Renal cortex interstitium (tissue), 11 donors: Measurements from ENCODE around the gene SPSB3. TPM values are rescaled to one million over a fixed set of nuclear protein-coding genes. Genes with fewer than 3 reads are reported as not detected.
"Not testable (repeated sequence)": the region's sequence is repeated elsewhere in the genome, so short reads cannot be mapped to it uniquely, and the experiment has no call there.

Experiments
- DNase-seq, 11 donors: peaks; one replicate each; pipeline ENCODE4 v3.0.0-alpha.2; 2013; ENCODE audit warnings: low read depth in 9 of 11, low spot score in 4 of 11; ENCODE audit errors: extremely low read depth in 1 of 11
- polyA plus RNA-seq, 3 donors: library from polyadenylated mRNA; unstranded; fragments of 120-200 nt; gene quantifications; one replicate each; pipeline ENCODE4 v1.2.1, GENCODE V29; 2013; ENCODE audit not compliant: insufficient read length in 3 of 3

SPSB3 gene
- polyA plus RNA-seq, 3 donors = 28.2 to 49.1 (median 46.0) TPM

DNA sequence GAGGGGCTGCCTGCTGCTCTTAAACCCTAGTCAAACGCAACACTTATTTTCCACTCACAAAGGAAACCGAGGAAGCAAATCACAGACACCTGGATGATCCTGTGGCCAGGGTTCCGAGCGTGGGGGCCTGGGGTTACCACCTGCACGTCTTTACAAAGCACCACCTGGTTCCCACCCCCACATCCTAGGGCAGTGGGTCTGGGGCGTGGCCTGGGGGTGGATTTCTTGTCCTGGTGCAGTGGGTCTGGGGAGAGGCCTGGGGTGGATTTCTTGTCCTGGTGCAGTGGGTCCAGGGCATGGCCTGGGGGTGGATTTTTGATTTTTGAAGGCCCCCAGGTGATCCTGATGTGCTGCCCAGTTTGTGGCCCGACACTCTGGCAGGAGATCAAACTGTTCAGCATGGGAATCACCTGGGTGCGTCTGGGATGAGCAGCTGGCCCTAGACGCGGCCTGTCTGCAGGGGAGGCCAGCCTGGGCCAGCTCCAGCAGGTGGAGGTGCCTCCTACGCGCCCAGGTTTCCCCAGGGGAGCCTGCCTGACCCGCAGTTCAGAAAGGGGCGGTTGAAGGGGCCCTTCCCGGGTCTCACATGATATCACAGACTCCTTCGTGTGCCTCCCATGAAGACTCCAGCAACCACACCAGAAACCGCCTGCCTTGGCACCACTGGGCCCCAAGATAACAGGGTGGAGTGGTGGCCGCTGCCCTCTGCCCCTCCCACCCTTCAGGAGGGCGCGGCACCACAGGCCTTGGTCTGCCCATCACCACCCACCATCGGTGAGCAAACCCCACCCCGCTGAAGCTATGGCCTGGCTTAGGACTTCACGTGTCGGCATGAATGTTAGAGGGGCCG, 38.0 kb upstream of the SPSB3 start:
- DNase-seq = no peak

DNA sequence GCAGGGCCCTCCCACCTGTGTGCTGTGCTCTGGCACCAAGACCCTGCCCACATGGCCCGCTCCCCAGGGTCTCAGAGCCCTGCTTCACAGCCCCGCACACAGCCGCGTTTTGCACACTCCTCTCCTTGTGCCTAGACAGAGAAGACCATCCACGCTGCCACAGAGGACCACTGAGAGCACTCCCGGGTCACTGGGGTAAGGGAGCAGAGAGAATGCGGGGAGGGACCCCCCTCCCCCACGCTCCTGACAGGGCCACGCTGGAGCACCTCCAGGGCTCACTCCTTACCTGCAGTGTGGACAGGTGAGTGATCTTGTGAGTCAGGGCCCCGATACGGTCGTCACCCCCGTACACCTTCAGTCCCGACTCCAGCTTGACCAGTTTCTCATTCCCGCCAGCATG, 37.2 kb upstream of the SPSB3 start:
- no peak for DNase-seq

DNA sequence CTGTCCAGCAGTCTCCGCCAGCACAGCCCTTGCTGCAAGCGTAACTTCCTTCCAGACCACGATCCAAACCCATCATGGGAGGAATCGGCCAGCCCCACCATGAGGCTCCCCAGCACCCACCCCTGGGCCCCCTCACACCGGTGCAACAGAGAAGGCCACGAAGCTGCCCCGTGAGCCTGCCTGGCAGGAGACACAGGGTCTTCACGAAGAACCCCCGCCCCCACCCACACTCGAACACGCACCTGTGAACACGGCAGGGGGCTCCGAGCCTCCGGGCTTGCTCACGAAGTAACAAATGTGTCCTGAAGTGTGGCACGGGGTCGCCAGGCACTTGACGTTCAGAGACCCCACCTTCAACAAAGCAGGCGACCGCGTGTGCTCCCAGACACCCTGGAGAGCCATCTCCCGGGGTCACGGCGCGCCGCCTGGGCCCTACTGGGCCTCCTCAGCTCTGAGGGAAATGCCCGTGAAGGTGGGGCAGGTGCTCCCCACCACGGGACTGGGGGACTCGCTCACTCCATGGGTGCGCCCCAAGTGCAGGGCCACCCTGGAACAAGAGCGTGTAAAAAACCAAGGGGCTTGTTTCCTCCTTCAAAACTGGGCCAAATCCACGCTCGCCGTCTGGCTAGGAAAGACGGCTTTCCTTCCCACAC, 36.6 kb upstream of the SPSB3 start:
- DNase-seq = no peak

DNA sequence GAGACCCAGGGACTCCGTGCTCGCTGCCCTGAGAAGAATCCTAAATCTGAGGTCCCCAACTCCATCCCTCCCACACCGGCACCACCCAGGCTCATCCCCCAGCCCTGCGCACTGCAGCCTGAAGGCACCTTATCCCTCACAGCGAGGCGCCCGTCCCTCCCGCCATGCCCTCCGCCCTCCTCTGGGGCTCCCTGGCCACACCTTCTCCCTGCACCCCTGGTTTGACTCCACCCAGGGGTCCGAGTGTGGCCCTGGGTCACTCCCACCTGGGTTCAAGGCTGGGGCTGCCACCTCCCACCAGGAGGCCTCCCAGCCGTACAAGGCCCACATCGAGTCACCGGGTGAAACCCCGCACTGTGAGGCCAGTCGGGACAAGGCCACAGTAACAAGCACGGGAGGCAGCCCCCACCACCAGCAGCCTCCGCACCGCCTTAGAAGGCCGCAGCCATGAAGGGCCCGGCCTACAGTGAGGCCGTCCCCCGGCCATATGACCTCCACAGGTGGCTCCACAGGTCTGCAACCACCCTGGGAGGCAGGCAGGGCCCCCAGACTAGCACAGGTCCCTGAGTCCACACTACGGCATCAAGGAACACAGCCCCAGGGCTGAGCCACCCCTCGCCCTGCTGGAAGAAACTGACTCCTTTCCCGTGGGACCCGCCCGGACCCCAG, 36.0 kb upstream of the SPSB3 start:
- no peak for DNase-seq

DNA sequence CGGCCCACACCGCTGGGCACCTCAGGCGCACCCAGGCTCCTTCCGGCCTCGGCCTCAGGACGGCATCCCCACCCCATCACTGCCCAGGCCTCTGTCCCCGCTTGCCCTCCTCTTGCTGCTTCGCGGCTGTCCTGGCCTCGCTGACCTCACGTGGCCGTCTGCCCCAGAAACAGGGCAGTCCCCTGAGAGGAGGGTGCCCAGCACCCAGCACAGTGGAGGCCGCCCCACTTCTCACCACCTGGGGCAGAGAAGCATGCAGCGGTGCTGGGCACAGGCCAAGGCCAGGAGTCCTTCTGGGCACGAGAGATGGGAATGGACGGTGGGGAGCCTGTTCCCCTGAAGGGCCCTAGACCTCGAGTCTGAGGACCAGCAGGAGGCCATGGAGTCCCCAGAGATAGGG, 35.3 kb upstream of the SPSB3 start:
- no peak for DNase-seq

DNA sequence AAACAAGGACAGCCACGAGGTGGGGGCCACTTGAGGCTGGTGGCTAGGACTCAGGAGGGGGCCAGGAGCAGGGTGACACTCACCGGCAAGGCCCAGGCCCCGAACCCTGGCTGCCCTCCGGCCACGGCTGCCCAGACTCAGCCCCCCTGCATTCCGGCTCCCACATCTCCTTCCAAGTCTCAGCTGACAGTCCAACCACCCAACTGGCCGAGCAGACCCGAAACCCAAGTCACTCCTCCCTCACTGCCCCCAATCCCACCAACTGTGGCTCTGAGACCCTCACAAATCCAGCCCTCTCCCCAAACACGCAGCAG, 34.9 kb upstream of the SPSB3 start:
- no peak for DNase-seq

DNA sequence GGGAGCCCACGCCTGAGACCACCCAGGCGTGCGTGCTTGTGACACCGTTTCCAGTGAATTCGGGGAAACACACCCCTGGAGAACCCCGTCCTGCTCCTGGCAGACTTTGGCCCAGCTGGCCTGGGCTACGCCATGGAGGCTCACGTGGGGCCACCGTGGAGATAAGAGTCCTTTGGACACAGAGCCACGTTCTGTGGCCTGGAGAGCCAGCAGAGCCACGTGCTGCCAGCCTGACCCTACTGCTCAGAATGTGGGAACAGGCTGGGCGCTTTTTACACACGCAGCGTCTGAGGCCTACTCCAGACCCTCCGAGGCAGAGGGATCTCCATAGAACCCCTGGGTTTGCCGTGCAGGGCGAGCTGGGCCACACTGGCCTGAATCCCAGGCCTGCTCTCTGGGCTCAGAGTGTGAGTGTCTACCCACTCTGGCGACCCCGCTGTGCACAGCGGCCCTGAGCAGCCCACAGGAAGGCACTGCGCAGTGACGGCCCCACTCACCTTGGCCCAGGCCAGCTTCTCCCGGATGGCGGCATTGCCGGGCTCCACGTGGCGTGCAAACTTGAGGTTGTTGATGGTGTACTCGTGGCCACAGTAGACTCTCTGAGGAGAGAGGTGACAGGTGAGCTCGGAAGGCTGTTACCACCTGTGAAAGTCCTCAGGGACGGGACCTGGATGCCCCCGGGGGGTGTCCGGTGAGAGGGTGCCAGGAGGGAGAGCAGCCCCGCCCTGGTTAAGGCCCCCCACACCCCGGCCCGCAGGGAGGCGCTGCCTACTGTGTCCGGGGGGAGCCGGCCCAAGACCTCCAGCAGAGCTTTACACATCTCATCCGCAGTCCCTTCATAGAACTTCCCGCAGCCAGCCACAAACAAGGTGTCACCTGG, 34.3 kb upstream of the SPSB3 start:
- no peak for DNase-seq

DNA sequence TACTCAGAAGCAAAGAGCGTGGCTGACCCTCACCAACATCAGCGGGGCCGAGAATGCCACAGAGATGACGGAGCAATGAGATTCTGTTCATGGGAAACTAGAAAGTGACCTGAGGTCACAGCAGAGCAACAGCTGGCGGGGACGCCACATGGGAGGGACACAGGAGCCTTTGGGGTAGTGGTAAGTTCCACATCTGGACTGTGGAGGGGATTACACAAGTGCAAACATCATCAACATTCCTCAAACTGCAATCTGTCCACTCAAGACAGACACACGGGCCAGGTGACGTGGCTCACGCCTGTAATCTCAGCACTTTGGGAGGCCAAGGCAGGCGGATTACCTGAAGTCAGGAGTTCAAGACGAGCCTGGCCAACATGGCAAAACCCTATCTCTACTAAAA, 33.1 kb upstream of the SPSB3 start:
- DNase-seq = no peak

DNA sequence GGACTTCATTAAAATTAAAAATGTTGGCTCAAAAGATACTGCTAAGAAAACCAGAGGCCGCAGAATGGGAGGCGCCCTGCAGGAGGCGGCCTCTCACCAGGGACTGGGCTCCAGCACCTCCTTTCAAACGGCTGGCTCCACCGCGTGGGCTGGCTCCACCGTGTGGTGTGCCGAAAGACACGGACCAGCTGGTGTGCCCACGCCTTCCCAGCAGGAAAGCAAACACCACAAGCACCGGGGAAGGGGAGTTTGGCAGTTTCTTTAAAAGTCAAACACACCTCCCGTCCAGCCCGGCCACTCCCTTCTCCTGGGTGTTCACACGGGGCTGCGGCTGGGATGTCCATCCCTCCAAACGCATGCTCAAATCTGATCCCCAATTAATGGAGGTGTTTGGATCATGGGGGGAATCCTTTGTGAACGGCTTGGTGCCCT, 30.4 kb upstream of the SPSB3 start:
- peak in 5 of 11 donors; percentile 50 to 66 (median 54) for DNase-seq

DNA sequence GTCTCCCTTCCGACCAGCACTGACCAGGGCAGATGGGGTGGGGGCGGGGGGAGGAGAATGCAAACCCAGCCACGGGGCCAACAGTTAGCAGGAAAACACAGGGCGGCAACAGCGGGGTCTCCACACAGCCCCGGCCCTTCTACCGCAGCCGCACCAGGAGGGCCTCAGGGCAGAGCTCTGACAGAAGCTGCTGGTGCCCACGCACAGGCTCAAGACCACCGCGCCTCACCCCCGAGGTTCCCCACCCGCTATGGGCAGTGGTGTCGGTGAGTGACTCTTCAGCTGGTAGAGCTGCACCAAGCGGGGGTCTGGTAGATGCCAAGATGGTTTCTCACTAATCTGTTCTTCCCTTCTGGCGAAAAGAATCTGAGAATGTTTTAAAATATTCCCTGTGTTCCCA, 28.2 kb upstream of the SPSB3 start:
- no peak for DNase-seq

DNA sequence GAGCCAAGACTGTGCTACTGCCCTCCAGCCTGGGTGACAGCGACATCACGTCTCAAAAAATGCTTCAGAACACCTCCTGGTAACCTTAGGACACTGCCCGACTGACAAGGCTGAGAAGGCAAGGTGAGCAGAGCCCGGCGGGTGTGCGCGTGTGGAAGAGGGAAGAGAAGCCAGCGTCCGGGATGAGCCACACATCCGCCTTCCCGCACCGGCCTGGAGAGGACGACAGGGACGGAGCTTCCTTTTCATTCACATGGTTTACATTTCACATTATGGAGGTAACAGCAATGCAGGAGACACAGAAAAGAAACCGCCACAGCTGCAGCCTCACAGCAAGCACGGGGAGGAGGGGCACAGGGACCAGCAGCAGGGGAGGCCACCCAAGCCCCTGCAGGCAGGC, 27.7 kb upstream of the SPSB3 start:
- DNase-seq = no peak

DNA sequence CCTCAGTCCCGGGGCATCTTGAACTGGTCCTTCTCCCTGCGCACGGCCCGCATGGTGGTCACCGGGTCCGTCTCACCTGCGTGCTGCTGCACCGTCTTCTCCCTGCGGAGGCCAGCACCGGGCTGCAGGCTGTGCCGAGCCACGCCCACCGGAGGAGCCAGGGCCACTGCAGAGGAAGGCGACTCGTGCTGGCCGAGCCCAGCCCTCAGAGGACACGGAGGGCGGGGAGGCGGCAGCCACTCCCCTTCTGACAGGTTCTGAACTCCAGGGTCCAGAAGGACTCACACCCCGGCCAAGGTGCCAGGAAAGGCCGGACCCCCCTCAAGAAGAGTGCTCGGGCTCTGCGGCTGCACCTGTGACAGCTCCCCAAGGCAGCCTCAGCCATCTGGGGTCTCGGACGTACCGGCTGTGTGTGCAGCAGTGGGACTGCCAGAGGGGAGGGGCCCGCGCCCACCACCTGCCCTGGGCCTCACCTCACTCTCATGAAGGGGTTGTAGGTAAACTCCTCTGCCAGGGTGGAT, 27.0 kb upstream of the SPSB3 start:
- DNase-seq = no peak

DNA sequence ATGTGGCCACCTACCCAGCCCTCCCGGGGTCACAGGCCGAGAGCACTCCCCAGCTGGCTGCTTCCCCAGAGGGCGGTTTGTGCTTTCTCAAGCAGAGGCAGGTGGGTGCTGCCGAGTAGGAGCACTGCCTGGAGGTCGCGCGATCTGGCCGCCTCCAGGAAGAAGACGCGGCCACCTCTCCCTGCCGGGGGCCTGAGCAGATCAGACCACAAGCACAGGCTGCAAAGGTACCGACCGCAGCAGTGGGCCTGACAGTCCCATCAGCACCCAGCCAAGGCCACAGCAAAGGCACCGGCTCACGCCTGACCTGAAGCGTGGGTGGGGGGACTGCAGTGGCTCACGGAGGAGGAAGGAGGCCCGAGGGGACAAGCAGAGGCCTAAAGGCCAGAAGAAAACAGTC, 26.3 kb upstream of the SPSB3 start:
- no peak for DNase-seq

DNA sequence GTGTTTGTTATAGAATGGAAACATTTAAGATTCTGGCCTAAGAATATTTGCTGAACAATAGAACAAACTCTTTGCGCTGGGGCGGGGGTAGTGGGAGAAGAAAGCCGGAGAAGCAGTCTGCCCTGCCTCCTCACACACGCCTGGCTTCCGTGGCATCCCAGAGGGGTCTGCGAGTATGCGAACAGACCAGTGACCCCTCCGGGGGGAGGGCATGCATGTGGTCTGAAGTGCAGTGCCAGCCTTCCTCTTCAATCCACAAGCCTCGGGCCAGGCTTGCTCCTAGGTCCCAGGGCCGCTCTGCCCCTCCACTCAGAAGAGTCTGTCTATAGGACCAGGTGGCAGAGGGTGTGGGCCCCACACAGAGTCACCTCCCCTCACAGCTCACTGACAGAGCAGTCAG, 25.3 kb upstream of the SPSB3 start:
- DNase-seq = no peak

DNA sequence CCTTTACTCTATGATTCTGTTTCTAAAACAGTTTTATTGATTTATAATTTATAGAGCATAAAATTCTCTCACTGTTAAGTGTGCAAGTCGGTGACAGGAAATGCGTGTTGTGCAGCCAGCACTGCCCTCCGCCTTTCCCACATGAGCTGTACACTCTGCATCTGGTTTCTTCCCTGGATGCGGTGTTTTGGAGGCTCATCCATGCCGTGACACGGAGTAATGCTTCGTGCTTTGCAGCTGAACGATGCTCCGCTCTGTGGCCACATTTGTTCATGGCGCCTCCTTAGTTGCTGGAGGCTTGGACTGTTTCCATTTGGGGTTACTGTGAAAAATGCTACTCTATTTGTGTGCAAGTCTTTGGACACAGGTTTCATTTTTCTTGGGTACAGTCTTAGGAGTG, 18.3 kb upstream of the SPSB3 start:
- DNase-seq = no peak

DNA sequence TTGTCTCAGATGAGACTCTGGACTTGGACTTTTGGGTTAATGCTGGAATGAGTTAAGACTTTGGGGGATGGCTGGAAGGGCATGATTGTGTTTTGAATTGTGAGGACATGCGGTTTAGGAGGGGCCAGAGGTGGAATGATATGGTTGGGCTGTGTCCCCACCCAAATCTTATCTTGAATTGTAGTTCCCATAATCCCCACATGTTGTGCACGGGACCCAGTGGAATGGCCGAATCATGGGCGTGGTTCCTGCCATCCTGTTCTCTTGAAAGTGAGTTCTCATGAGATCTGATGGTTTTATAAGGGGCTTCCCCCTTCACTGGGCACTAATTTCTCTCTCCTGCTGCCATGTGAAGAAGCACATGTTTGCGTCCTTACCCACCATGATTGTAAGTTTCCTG, 16.9 kb upstream of the SPSB3 start:
- not testable (repeated sequence) for DNase-seq

DNA sequence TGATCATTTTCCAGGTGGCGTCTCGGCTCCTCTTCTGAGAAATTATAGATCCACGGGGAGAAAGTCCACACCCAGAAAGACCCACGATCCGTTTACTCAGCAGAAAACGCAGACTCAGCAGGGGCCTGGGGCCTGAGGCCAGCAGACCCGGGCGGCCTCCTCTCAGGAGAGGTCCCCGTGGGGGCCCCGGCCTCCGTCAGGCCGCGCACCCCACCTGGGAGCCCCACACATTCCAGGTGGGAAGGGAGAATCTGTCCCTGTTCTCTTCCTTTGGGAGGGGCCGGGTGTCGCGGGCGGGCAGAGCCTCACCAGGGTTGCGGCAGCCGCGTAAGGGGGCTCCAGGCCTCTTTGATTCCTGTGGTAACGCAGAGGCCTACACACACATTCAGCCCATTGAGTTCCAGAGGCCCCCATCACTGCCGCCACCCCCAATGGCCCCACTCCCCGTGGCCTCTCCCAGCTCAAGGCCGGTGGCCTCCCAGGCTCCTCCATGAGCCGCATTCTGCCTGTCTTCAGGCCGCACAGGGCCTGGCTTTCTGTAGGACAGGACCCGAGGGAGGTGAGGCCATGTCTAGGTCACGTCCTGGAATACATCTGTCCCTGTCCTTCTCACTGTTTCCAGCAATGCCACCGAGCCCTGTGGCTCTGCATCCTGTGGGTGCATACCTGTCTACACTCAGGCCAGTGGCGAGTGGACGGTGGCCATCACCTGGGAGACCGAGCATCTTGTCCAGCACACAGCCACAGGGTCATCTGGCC, 12.7 kb upstream of the SPSB3 start:
- no peak for DNase-seq

DNA sequence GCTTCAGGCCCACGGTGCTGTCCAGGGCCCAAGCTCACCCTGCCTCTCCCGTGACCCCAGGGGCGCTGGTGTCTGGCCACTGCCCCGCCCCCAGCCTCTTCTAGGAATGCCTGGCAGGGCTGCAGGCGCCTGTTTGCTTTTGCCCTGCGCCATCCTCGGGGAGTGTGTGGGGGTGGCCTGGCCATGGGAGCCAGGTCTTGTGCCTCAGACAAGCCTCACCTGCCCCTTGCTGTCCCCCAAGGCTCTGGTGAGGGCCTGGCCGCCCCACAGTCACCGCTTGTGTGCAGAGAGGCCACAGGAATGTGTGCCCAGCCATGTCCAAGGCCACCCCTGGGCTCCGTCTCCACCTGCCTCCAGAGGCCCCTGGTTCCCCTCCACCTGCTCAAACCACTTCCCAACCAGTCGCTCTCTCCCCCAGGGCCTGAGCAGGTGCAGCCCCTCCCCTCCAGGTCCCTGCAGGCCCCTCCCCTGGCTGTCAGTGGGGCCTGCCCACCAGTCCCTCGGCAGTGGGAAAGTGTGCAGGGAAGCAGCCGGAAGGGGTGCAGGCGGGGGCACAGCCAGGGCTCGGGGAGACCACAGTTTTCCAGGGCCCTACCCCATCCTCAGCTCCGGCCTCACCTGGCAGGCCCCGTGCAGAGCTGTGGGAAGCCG, 12.0 kb upstream of the SPSB3 start:
- no peak for DNase-seq
